ENCODE data around the gene EMP2.

EMP2 gene

DNA sequence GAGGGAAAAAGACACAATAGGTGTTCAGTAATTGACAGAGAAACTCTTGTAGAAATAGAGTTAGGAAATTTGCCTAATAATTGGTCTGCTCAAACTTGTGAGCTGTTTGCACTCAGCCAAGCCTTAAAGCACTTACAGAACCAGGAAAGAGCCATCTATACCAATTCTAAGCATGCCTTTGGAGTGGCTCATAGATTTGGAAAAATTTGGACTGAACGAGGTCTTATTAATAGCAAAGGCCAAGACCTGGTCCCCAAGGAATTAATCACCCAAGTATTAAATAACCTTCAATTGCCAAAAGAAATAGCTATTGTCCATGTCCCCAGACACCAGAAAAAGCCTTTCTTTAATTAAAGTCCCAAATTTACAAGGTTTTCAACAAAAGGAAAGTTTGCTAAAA, 90.3 kb downstream of the EMP2 start:
- DNase-seq (ENCODE audit: low spot score) = no peak

DNA sequence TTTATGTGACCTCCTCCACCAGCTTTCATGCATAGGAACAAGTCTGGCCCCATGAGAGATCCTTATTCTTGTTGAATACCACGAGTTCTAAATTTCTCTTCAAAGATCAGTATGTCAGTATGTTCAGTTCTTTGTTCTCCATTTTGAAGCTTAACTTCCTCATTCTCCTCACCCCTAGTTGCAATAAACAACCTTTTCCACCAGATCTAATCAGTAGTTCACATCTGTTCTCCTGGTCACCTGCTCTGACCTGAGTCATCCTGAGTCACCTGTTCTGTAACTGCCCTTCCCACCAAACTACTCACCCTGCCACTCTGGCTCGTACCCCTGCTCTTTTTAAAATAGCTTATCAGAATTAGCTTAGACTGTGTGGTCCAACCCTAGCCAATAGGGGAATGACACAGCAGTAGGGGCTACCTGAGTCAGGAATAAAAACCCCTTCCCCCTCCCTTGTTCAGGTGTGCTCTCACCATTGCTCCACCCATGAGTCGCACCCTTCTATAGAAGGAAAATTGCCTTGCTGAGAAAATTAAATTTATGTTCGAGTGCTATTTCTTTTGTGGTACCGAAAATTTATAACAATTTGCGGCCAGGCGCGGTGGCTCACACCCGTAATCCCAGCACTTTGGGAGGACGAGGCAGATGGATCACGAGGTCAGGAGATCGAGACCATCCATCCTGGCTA, 94.6 kb downstream of the EMP2 start:
- no peak for DNase-seq (ENCODE audit: low spot score)

- DNase-seq (ENCODE audit: low spot score) = no peak
Observed at GRCh38 chr16:10485159-10485558, 95.2 kb downstream of the EMP2 start.

- DNase-seq (ENCODE audit: low spot score) = no peak
Observed at GRCh38 chr16:10480151-10480550, 100.2 kb downstream of the EMP2 start.
